Glutamatergic neuron (in vitro differentiated cells): ENCODE results near the gene MAK. TPM values are rescaled to one million over a fixed set of nuclear protein-coding genes. Genes with fewer than 3 reads are reported as not detected.

ENCODE experiments used
- DNase-seq: peaks from one replicate; pipeline ENCODE4 v3.0.0; 2022
- H3K27ac Mint-ChIP-seq: one replicate; pipeline ENCODE4 v1.8.0; 2020; ENCODE audit warnings: mild to moderate bottlenecking, mixed read lengths, inconsistent platforms; ENCODE audit not compliant: unreplicated experiment
- H3K27me3 Mint-ChIP-seq: one replicate; pipeline ENCODE4 v1.8.0; 2020; ENCODE audit warnings: mild to moderate bottlenecking, moderate library complexity, mixed read lengths, inconsistent platforms; ENCODE audit not compliant: unreplicated experiment
- H3K36me3 Mint-ChIP-seq: one replicate; pipeline ENCODE4 v1.8.0; 2020; ENCODE audit warnings: mild to moderate bottlenecking, mixed read lengths, inconsistent platforms; ENCODE audit not compliant: unreplicated experiment
- H3K4me1 Mint-ChIP-seq: one replicate; pipeline ENCODE4 v1.8.0; 2020; ENCODE audit warnings: mild to moderate bottlenecking, low read depth, mixed read lengths, inconsistent platforms; ENCODE audit not compliant: unreplicated experiment
- H3K4me3 Mint-ChIP-seq: one replicate; pipeline ENCODE4 v1.8.0; 2020; ENCODE audit warnings: mild to moderate bottlenecking, mixed read lengths, inconsistent platforms; ENCODE audit not compliant: unreplicated experiment
- H3K9me3 Mint-ChIP-seq: one replicate; pipeline ENCODE4 v1.8.0; 2020; ENCODE audit warnings: mild to moderate bottlenecking, moderate library complexity, mixed read lengths, inconsistent platforms; ENCODE audit not compliant: unreplicated experiment
- CTCF ChIP-seq: fragments of 200-600 bp; sonication (generic); IDR thresholded peaks from one replicate; pipeline ENCODE4 v1.5.0; 2021; ENCODE audit not compliant: partially characterized antibody, unreplicated experiment
- total RNA-seq: library from RNA; stranded (reverse); fragmentation: NEBNext Ultra II Directional; extraction: Animal tissue kit (Norgen Biotek cat#: 25700); gene quantifications from one replicate; pipeline ENCODE4 v1.2.1, GENCODE V29; 2021; ENCODE audit not compliant: unreplicated experiment

MAK gene
- total RNA-seq, 1 donor from 2014 or later: not detected

GRCh38 chr6:10792101-10792500 lies 46.2 kb downstream of the MAK start:
- Mint-ChIP-seq H3K4me1 (no peaks in the 10 kb centered on the region), H3K9me3 (no peaks in the 10 kb centered on the region)

GRCh38 chr6:10791673-10792072 lies 46.7 kb downstream of the MAK start:
- H3K4me1 Mint-ChIP-seq: no peaks in the 10 kb centered on the region
- H3K9me3 Mint-ChIP-seq: no peaks in the 10 kb centered on the region
- H3K36me3 Mint-ChIP-seq: no peaks in the 10 kb centered on the region
- no peaks in the 10 kb centered on the region for H3K27me3 Mint-ChIP-seq
- DNase-seq: no peak
- H3K4me3 Mint-ChIP-seq: no peak overlapping the region
- no peak for TF ChIP-seq CTCF
- H3K27ac Mint-ChIP-seq: no peak overlapping the region

More at GRCh38 chr6:10792101-10792500, 46.2 kb downstream of the MAK start:
- no peak for DNase-seq
- no peak for TF ChIP-seq CTCF
- H3K36me3 Mint-ChIP-seq: no peaks in the 10 kb centered on the region
- H3K27me3 Mint-ChIP-seq: no peaks in the 10 kb centered on the region
- no peak overlapping the region for H3K4me3 Mint-ChIP-seq
- H3K27ac Mint-ChIP-seq: no peak overlapping the region

- no peak for TF ChIP-seq CTCF
- Mint-ChIP-seq H3K27ac (no peak overlapping the region), H3K4me1 (no peaks in the 10 kb centered on the region), H3K9me3 (no peaks in the 10 kb centered on the region), H3K4me3 (no peak overlapping the region), H3K36me3 (no peaks in the 10 kb centered on the region), H3K27me3 (no peaks in the 10 kb centered on the region)
- no peak for DNase-seq
Measured at GRCh38 chr6:10779076-10779475, 59.3 kb downstream of the MAK start.

- Mint-ChIP-seq H3K4me1 (no peaks in the 10 kb centered on the region), H3K27me3 (no peaks in the 10 kb centered on the region), H3K9me3 (no peaks in the 10 kb centered on the region), H3K4me3 (no peak overlapping the region), H3K36me3 (no peaks in the 10 kb centered on the region), H3K27ac (no peak overlapping the region)
- no peak for TF ChIP-seq CTCF
- DNase-seq: no peak
Measured at GRCh38 chr6:10778230-10778629, 60.1 kb downstream of the MAK start.

- no peaks in the 10 kb centered on the region for H3K36me3 Mint-ChIP-seq
- DNase-seq: no peak
- H3K9me3 Mint-ChIP-seq: peaks cover 1% of the 10 kb centered on the region
- no peaks in the 10 kb centered on the region for H3K27me3 Mint-ChIP-seq
- H3K4me1 Mint-ChIP-seq: no peaks in the 10 kb centered on the region
- no peak overlapping the region for H3K4me3 Mint-ChIP-seq
- H3K27ac Mint-ChIP-seq: no peak overlapping the region
- no peak for TF ChIP-seq CTCF
Measured at GRCh38 chr6:10771371-10771894, 66.9 kb downstream of the MAK start.
